ENCODE measurements around the gene MUC5AC. TPM values are rescaled to one million over a fixed set of nuclear protein-coding genes. Genes with fewer than 3 reads are reported as not detected.

MUC5AC gene
- total RNA-seq, 1 experiment from 2014 or later, result under 0.01 TPM

- Mint-ChIP-seq H3K4me3 (no peak overlapping the region), H3K9me3 (peaks cover 5% of the 10 kb centered on the region), H3K27me3 (ENCODE audit: low read depth) (peaks cover 4% of the 10 kb centered on the region), H3K27ac (no peak overlapping the region), H3K36me3 (no peaks in the 10 kb centered on the region), H3K4me1 (no peaks in the 10 kb centered on the region)
- peak; percentile 6 for DNase-seq (ENCODE audit: low spot score)
- TF ChIP-seq, protein P1, sequence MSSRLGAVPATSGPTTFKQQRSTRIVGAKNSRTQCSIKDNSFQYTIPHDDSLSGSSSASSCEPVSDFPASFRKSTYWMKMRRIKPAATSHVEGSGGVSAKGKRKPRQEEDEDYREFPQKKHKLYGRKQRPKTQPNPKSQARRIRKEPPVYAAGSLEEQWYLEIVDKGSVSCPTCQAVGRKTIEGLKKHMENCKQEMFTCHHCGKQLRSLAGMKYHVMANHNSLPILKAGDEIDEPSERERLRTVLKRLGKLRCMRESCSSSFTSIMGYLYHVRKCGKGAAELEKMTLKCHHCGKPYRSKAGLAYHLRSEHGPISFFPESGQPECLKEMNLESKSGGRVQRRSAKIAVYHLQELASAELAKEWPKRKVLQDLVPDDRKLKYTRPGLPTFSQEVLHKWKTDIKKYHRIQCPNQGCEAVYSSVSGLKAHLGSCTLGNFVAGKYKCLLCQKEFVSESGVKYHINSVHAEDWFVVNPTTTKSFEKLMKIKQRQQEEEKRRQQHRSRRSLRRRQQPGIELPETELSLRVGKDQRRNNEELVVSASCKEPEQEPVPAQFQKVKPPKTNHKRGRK (CRISPR knock-in tag; IDR thresholded peaks at IDR 0.05; ENCODE audit: borderline replicate concordance), result no peak
- TF ChIP-seq, protein P2, sequence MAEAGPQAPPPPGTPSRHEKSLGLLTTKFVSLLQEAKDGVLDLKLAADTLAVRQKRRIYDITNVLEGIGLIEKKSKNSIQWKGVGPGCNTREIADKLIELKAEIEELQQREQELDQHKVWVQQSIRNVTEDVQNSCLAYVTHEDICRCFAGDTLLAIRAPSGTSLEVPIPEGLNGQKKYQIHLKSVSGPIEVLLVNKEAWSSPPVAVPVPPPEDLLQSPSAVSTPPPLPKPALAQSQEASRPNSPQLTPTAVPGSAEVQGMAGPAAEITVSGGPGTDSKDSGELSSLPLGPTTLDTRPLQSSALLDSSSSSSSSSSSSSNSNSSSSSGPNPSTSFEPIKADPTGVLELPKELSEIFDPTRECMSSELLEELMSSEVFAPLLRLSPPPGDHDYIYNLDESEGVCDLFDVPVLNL (CRISPR knock-in tag; IDR thresholded peaks at IDR 0.05; ENCODE audit: borderline replicate concordance, low read depth), result no peak
- TF ChIP-seq ZBTB43 (CRISPR knock-in tag; IDR thresholded peaks at IDR 0.05) (no peak), ZNF423 (CRISPR knock-in tag; IDR thresholded peaks at IDR 0.05) (no peak), NR1H2 (CRISPR knock-in tag; IDR thresholded peaks at IDR 0.05) (no peak), GRHL2 (CRISPR knock-in tag; IDR thresholded peaks at IDR 0.05; ENCODE audit: insufficient replicate concordance, severe bottlenecking) (no peak), MYBL2 (CRISPR knock-in tag; IDR thresholded peaks at IDR 0.05) (no peak), ZNF396 (CRISPR knock-in tag; IDR thresholded peaks at IDR 0.05; ENCODE audit: borderline replicate concordance) (no peak), PREB (CRISPR knock-in tag; IDR thresholded peaks at IDR 0.05; ENCODE audit: borderline replicate concordance) (no peak), ATF3 (CRISPR knock-in tag; conservative IDR thresholded peaks at IDR 0.05) (no peak)
- TF ChIP-seq, protein P3, sequence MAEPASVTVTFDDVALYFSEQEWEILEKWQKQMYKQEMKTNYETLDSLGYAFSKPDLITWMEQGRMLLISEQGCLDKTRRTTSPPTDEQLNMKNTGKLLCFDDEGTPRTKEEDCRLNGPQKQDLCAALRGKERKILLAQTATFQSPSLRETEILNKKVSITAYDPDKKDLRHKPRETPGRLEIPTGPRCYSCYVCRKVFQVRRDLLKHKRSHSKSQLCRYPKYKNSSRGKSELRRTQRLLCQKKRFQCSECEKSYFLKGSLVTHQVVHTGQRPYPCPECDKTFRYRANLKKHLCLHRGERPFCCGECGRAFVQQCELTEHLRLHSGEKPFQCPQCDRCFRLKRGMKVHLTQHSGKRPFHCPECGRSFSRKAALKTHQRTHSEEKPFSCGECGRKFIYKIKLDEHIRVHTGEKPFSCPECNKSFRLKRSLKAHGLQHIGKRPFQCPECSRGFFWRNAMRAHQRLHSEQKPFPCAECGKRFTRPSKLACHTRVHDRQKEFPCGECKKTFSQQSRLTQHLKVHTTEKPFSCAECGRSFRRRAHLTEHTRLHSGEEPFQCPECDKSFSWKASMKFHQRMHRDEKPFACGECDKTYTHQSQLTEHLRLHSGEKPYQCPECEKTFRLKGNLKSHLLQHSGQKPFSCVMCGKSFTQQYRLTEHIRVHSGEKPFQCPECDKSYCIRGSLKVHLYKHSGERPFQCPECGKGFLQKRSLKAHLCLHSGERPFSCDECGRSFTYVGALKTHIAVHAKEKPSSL (CRISPR knock-in tag; conservative IDR thresholded peaks at IDR 0.05), result no peak
- TF ChIP-seq, protein P4, sequence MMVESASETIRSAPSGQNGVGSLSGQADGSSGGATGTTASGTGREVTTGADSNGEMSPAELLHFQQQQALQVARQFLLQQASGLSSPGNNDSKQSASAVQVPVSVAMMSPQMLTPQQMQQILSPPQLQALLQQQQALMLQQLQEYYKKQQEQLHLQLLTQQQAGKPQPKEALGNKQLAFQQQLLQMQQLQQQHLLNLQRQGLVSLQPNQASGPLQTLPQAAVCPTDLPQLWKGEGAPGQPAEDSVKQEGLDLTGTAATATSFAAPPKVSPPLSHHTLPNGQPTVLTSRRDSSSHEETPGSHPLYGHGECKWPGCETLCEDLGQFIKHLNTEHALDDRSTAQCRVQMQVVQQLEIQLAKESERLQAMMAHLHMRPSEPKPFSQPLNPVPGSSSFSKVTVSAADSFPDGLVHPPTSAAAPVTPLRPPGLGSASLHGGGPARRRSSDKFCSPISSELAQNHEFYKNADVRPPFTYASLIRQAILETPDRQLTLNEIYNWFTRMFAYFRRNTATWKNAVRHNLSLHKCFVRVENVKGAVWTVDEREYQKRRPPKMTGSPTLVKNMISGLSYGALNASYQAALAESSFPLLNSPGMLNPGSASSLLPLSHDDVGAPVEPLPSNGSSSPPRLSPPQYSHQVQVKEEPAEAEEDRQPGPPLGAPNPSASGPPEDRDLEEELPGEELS (CRISPR knock-in tag; IDR thresholded peaks at IDR 0.05), result no peak
- TF ChIP-seq, protein P5, sequence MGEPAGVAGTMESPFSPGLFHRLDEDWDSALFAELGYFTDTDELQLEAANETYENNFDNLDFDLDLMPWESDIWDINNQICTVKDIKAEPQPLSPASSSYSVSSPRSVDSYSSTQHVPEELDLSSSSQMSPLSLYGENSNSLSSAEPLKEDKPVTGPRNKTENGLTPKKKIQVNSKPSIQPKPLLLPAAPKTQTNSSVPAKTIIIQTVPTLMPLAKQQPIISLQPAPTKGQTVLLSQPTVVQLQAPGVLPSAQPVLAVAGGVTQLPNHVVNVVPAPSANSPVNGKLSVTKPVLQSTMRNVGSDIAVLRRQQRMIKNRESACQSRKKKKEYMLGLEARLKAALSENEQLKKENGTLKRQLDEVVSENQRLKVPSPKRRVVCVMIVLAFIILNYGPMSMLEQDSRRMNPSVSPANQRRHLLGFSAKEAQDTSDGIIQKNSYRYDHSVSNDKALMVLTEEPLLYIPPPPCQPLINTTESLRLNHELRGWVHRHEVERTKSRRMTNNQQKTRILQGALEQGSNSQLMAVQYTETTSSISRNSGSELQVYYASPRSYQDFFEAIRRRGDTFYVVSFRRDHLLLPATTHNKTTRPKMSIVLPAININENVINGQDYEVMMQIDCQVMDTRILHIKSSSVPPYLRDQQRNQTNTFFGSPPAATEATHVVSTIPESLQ (CRISPR knock-in tag; IDR thresholded peaks at IDR 0.05), result no peak
- ATAC-seq, result no peak
- ChIA-PET POLR2A (no interaction called here), CTCF (no interaction called here)
These were observed 39.0 kb downstream of the MUC5AC start for GRCh38 chr11:1196516-1197391.
